ENCODE measurements around the gene FBXO15.

DNA sequence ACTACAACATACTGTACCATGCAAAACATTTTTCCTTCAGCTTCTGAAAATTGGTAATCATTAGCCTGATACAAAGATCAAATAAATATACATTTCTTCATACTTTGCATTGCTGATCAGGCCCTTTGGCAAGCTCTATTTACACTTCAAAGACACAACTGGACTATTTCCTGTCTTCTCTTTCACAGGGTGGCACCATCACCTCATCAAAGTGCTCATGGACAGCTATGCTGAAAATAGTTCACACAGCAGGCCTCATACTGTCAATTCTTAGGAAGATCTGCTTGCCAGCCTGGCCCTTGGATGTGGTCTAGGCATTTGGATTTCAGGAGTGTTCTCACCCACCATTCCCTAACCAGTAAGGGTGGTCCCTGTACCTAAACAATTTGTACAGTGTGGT, 33.9 kb downstream of the FBXO15 start:
- TF ChIP-seq POLR2A (IDR thresholded peaks at IDR 0.05; ENCODE audit: control extremely low read depth in 1 of 2, low read depth in 2 of 2, low read length in 2 of 2) (no peak), POU5F1 (IDR thresholded peaks at IDR 0.05; ENCODE audit: low read depth, low read length) (no peak), BRCA1 (IDR thresholded peaks at IDR 0.05; ENCODE audit: low read depth, low read length) (no peak), EZH2 (IDR thresholded peaks at IDR 0.05; ENCODE audit: low read depth, low read length, severe bottlenecking) (no peak), MAFK (IDR thresholded peaks at IDR 0.05; ENCODE audit: low read depth, low read length) (no peak), JUN (IDR thresholded peaks at IDR 0.05; ENCODE audit: low read depth, low read length) (no peak), SIN3A (conservative IDR thresholded peaks at IDR 0.05 in 1 of 2, IDR thresholded peaks at IDR 0.05 in 1 of 2; ENCODE audit: low read depth in 1 of 2, low read length in 2 of 2) (no peak)
- TF ChIP-seq, protein P1, sequence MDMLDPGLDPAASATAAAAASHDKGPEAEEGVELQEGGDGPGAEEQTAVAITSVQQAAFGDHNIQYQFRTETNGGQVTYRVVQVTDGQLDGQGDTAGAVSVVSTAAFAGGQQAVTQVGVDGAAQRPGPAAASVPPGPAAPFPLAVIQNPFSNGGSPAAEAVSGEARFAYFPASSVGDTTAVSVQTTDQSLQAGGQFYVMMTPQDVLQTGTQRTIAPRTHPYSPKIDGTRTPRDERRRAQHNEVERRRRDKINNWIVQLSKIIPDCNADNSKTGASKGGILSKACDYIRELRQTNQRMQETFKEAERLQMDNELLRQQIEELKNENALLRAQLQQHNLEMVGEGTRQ (IDR thresholded peaks at IDR 0.05; ENCODE audit: low read length), result no peak
- TF ChIP-seq, protein P2, sequence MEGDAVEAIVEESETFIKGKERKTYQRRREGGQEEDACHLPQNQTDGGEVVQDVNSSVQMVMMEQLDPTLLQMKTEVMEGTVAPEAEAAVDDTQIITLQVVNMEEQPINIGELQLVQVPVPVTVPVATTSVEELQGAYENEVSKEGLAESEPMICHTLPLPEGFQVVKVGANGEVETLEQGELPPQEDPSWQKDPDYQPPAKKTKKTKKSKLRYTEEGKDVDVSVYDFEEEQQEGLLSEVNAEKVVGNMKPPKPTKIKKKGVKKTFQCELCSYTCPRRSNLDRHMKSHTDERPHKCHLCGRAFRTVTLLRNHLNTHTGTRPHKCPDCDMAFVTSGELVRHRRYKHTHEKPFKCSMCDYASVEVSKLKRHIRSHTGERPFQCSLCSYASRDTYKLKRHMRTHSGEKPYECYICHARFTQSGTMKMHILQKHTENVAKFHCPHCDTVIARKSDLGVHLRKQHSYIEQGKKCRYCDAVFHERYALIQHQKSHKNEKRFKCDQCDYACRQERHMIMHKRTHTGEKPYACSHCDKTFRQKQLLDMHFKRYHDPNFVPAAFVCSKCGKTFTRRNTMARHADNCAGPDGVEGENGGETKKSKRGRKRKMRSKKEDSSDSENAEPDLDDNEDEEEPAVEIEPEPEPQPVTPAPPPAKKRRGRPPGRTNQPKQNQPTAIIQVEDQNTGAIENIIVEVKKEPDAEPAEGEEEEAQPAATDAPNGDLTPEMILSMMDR (IDR thresholded peaks at IDR 0.05; ENCODE audit: control extremely low read depth in 1 of 3, insufficient read depth in 1 of 3, low read depth in 1 of 3, low read length in 3 of 3), result no peak
- TF ChIP-seq, protein P3, sequence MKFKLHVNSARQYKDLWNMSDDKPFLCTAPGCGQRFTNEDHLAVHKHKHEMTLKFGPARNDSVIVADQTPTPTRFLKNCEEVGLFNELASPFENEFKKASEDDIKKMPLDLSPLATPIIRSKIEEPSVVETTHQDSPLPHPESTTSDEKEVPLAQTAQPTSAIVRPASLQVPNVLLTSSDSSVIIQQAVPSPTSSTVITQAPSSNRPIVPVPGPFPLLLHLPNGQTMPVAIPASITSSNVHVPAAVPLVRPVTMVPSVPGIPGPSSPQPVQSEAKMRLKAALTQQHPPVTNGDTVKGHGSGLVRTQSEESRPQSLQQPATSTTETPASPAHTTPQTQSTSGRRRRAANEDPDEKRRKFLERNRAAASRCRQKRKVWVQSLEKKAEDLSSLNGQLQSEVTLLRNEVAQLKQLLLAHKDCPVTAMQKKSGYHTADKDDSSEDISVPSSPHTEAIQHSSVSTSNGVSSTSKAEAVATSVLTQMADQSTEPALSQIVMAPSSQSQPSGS (IDR thresholded peaks at IDR 0.05; ENCODE audit: low read length), result no peak
